ENCODE measurements around the gene CHL1. TPM values are rescaled to one million over a fixed set of nuclear protein-coding genes. Genes with fewer than 3 reads are reported as not detected.

CHL1 gene
- total and polyA plus RNA-seq, 2 of the 8 experiments (the other 6 are each of a cell fraction or from before 2014, with no cell fraction given) = 0.05 to 0.99 TPM

DNA sequence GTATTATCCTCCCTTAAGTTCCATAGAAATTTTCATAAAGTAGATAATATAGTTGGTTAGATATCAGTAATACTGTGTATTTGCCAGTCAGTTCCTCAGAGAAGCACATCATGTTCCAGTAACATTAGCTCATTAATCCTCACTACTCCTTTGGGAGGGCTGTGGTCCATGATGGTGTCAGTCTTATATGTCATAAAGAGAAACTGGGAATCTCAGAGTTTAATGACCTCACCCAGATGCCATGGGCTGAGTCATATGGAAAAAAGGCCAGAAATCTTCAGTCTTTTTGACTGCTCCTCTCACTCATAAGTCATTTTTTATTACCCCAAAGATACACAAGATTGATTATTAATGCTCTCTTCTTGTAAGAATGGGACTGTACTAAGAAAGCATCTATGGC lies 188.6 kb downstream of the CHL1 start:
- no peaks in the 10 kb centered on the region for H3K79me2 ChIP-seq (ENCODE audit: control insufficient read depth in 1 of 2, insufficient read depth in 2 of 2, low read length in 2 of 2)
- no peaks in the 10 kb centered on the region for H3K4me1 ChIP-seq (replicated peaks in 1 of 4; ENCODE audit: control insufficient read depth in 3 of 4, insufficient read depth in 4 of 4, low read length in 3 of 4)
- no peak overlapping the region for H3K14ac ChIP-seq (ENCODE audit: insufficient read length)
- no peaks in the 10 kb centered on the region for H3K9me3 ChIP-seq (ENCODE audit: insufficient read depth in 2 of 2, low read depth in 1 of 2, low read length in 1 of 2)
- FAIRE-seq (no peak), DNase-seq (ENCODE audit: low read depth in 1 of 2, low spot score in 2 of 2) (no peak)
- H4K91ac ChIP-seq (replicated peaks; ENCODE audit: insufficient read length, low read length) = no peak overlapping the region
- H3K4me2 ChIP-seq (ENCODE audit: insufficient read depth in 1 of 2, low read depth in 2 of 2, low read length in 2 of 2) = no peak overlapping the region
- ChIA-PET POLR2A (ENCODE audit: partially characterized antibody) (no interaction called here), CTCF (ENCODE audit: partially characterized antibody) (no interaction called here)
- no peak overlapping the region for H2BK15ac ChIP-seq (ENCODE audit: low read length)
- no peak overlapping the region for H3K4ac ChIP-seq (replicated peaks; ENCODE audit: insufficient read length, low read depth, low read length)
- no peaks in the 10 kb centered on the region for H3K36me3 ChIP-seq (ENCODE audit: control insufficient read depth in 2 of 4, insufficient read depth in 4 of 4, low read length in 3 of 4)
- H3K9ac ChIP-seq (replicated peaks in 1 of 4; ENCODE audit: extremely low read depth in 1 of 4, low read depth in 3 of 4, low read length in 3 of 4) = no peak overlapping the region
- H3K79me1 ChIP-seq (ENCODE audit: low read depth, low read length) = no peaks in the 10 kb centered on the region
- no peak overlapping the region for H2AK5ac ChIP-seq (ENCODE audit: low read depth, low read length)
- H3K27me3 ChIP-seq (replicated peaks in 1 of 4; ENCODE audit: control insufficient read depth in 3 of 4, extremely low read depth in 1 of 4, insufficient read depth in 3 of 4, low read length in 3 of 4) = no peaks in the 10 kb centered on the region
- no peak overlapping the region for H3K18ac ChIP-seq (ENCODE audit: extremely low read depth, low read length)
- no peak overlapping the region for H2BK12ac ChIP-seq (ENCODE audit: low read depth, low read length)
- no peak overlapping the region for H3K23ac ChIP-seq (ENCODE audit: insufficient read length)
- TF ChIP-seq HDAC6 (IDR thresholded peaks at IDR 0.05; ENCODE audit: low read depth, low read length) (no peak), RFX5 (IDR thresholded peaks at IDR 0.05; ENCODE audit: borderline replicate concordance, low read depth, low read length) (no peak), PHF8 (conservative IDR thresholded peaks at IDR 0.05; ENCODE audit: low read depth, low read length) (no peak), BRCA1 (IDR thresholded peaks at IDR 0.05; ENCODE audit: low read depth, low read length) (no peak), SIX5 (IDR thresholded peaks at IDR 0.05; ENCODE audit: low read depth, low read length) (no peak), HDAC2 (IDR thresholded peaks at IDR 0.05; ENCODE audit: borderline replicate concordance in 1 of 2, low read depth in 2 of 2, low read length in 2 of 2) (no peak), NANOG (IDR thresholded peaks at IDR 0.05; ENCODE audit: insufficient read depth, low read depth, low read length, poor library complexity, severe bottlenecking) (no peak), SRF (IDR thresholded peaks at IDR 0.05; ENCODE audit: low read depth, low read length) (no peak), EGR1 (IDR thresholded peaks at IDR 0.05; ENCODE audit: borderline replicate concordance, low read depth, low read length) (no peak), GTF2F1 (IDR thresholded peaks at IDR 0.05; ENCODE audit: borderline replicate concordance, low read depth, low read length) (no peak), CEBPB (IDR thresholded peaks at IDR 0.05; ENCODE audit: low read depth, low read length) (no peak), FOSL1 (IDR thresholded peaks at IDR 0.05; ENCODE audit: insufficient read depth, low read depth, low read length) (no peak), TEAD4 (IDR thresholded peaks at IDR 0.05; ENCODE audit: low read depth, low read length) (no peak), KDM5A (IDR thresholded peaks at IDR 0.05; ENCODE audit: low read length) (no peak), KDM1A (IDR thresholded peaks at IDR 0.05; ENCODE audit: borderline replicate concordance, low read length) (no peak)
- no peak overlapping the region for H2BK120ac ChIP-seq (replicated peaks; ENCODE audit: low read depth, low read length)
- H3K56ac ChIP-seq (replicated peaks; ENCODE audit: insufficient read length, low read depth, low read length) = no peak overlapping the region
- H4K8ac ChIP-seq (ENCODE audit: extremely low read depth, insufficient read depth, low read length) = no peak overlapping the region
- H2AFZ ChIP-seq (ENCODE audit: low read length) = no peak overlapping the region
- H3K4me3 ChIP-seq (ENCODE audit: extremely low read depth in 1 of 4, insufficient read depth in 2 of 4, low read depth in 3 of 4, low read length in 4 of 4) = no peak overlapping the region
- no peaks in the 10 kb centered on the region for H4K20me1 ChIP-seq (replicated peaks in 1 of 2; ENCODE audit: control insufficient read depth in 1 of 2, insufficient read depth in 2 of 2, low read length in 2 of 2)
- no peak overlapping the region for H4K5ac ChIP-seq (ENCODE audit: insufficient read length, low read depth, low read length)
- H3K27ac ChIP-seq (ENCODE audit: low read depth, low read length) = no peak overlapping the region
- no peak overlapping the region for H2BK20ac ChIP-seq (ENCODE audit: low read length)
- no peaks in the 10 kb centered on the region for H3K23me2 ChIP-seq (ENCODE audit: low read depth, low read length)
- no peak overlapping the region for H2BK5ac ChIP-seq (ENCODE audit: low read depth, low read length)
